Measurements from ENCODE around the gene CD48.

DNA sequence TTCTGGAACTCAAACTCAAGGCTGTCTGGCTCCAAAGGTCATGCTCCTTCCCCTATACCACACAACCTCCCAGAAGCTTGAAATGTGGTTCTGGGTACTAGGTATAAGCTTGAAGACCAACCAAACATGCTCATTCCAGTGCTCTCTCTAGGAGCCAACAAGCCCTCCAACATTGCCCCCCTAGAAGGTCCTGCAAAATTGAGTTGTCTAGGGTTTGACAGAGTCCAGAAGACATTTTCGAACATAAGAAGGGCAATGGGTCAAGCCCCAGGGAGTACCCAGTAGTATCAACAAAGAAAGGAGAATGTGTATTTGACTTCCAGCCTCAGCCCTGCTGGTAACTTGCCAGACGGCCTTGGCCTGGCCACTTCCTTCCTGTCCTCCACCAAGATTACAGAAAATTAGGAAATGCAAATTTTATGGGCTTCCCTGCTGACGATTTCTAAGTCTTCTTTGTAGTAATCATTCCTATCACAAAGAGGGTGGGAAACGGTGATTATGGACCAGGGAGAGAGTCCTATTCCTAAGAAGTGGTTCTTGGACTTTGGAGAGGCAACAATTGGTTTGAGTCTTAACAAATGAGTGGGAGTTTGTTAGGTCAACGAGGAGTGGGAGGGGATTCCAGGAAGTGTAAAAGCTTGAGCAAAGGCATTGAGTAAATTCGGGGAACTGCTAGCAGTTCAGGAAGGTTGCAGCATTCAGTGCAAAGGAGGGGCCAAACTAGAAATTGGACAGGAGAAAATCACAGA is 46.1 kb downstream of the CD48 start:
- TF ChIP-seq, protein P1, sequence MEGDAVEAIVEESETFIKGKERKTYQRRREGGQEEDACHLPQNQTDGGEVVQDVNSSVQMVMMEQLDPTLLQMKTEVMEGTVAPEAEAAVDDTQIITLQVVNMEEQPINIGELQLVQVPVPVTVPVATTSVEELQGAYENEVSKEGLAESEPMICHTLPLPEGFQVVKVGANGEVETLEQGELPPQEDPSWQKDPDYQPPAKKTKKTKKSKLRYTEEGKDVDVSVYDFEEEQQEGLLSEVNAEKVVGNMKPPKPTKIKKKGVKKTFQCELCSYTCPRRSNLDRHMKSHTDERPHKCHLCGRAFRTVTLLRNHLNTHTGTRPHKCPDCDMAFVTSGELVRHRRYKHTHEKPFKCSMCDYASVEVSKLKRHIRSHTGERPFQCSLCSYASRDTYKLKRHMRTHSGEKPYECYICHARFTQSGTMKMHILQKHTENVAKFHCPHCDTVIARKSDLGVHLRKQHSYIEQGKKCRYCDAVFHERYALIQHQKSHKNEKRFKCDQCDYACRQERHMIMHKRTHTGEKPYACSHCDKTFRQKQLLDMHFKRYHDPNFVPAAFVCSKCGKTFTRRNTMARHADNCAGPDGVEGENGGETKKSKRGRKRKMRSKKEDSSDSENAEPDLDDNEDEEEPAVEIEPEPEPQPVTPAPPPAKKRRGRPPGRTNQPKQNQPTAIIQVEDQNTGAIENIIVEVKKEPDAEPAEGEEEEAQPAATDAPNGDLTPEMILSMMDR (IDR thresholded peaks at IDR 0.05), result peak in 1 of 6 experiments; percentile 9
- TF ChIP-seq POLR2A (IDR thresholded peaks at IDR 0.05), result no peak

All from upper lobe of left lung (tissue), 4 donors.